Smooth muscle cell (in vitro differentiated cells): ENCODE data around the gene MBNL1. TPM values are rescaled to one million over a fixed set of nuclear protein-coding genes. Genes with fewer than 3 reads are reported as not detected.

ENCODE experiments used
- DNase-seq: peaks from one replicate; lab custom pipeline; 2025; ENCODE audit not compliant: unreplicated experiment; lab: John Stamatoyannopoulos, UW
- H2AFZ ChIP-seq: fragments of 200-600 bp; sonication (generic); 2 replicates; pipeline ENCODE4 v1.6.0; 2016; ENCODE audit warnings: antibody characterized with exemption, low read depth, mild to moderate bottlenecking
- H3F3A ChIP-seq: fragments of 200-600 bp; sonication (generic); 2 replicates; pipeline ENCODE4 v1.6.0; 2017; ENCODE audit warnings: antibody characterized with exemption, low read depth
- H3K27ac ChIP-seq: fragments of 200-600 bp; sonication (generic); 2 replicates; pipeline ENCODE4 v1.5.1; 2016; ENCODE audit warnings: low read depth, mild to moderate bottlenecking
- H3K27me3 ChIP-seq: fragments of 200-600 bp; sonication (generic); 2 replicates; pipeline ENCODE4 v1.6.1; 2016; ENCODE audit warnings: low read depth, mild to moderate bottlenecking
- H3K36me3 ChIP-seq: fragments of 200-600 bp; sonication (generic); 2 replicates; pipeline ENCODE4 v1.5.1; 2016; ENCODE audit warnings: low read depth
- H3K4me1 ChIP-seq: fragments of 200-600 bp; sonication (generic); 2 replicates; pipeline ENCODE4 v1.5.1; 2016; ENCODE audit warnings: low read depth
- H3K4me2 ChIP-seq: fragments of 200-600 bp; sonication (generic); 2 replicates; pipeline ENCODE4 v1.6.0; 2016; ENCODE audit warnings: mild to moderate bottlenecking
- H3K4me3 ChIP-seq: fragments of 200-600 bp; sonication (generic); 2 replicates; pipeline ENCODE4 v1.5.1; 2016; ENCODE audit warnings: mild to moderate bottlenecking
- H3K79me2 ChIP-seq: fragments of 200-600 bp; sonication (generic); 2 replicates; pipeline ENCODE4 v1.6.0; 2016; ENCODE audit warnings: low read depth, mild to moderate bottlenecking
- H3K9ac ChIP-seq: fragments of 200-600 bp; sonication (generic); 2 replicates; pipeline ENCODE4 v1.6.0; 2016; ENCODE audit warnings: low read depth
- H3K9me3 ChIP-seq: fragments of 200-600 bp; sonication (generic); replicated peaks from 2 replicates; pipeline ENCODE4 v1.5.1; 2016; ENCODE audit warnings: low read depth
- H4K20me1 ChIP-seq: fragments of 200-600 bp; sonication (generic); 2 replicates; pipeline ENCODE4 v1.6.0; 2016; ENCODE audit warnings: low read depth
- CTCF ChIP-seq: fragments of 200-600 bp; sonication (generic); IDR thresholded peaks from 2 replicates; pipeline ENCODE4 v1.5.1; 2017; ENCODE audit warnings: borderline replicate concordance, mild to moderate bottlenecking, antibody characterized with exemption; ENCODE audit not compliant: insufficient read depth, poor library complexity, severe bottlenecking
- WGBS: methylation state at CpG from one replicate; pipeline ENCODE4 v1.1.7; 2016; ENCODE audit warnings: low lambda C conversion rate; 5-methylcytosine and 5-hydroxymethylcytosine counted together
- polyA plus RNA-seq: library from polyadenylated mRNA; unstranded; fragments of >200 nt; fragmentation: Nextera tagmentation; extraction: Ambion mirVana; gene quantifications from 2 replicates; pipeline ENCODE4 v1.2.1, GENCODE V29; 2016
- total RNA-seq: library from RNA; depleted of rRNA; stranded (reverse); fragments of >200 nt; gene quantifications from 2 replicates; pipeline ENCODE4 v1.2.3, GENCODE V29; 2014

Gene MBNL1
- total and polyA plus RNA-seq, 2 experiments from 2014 or later, result 19.5 to 128 TPM

DNA sequence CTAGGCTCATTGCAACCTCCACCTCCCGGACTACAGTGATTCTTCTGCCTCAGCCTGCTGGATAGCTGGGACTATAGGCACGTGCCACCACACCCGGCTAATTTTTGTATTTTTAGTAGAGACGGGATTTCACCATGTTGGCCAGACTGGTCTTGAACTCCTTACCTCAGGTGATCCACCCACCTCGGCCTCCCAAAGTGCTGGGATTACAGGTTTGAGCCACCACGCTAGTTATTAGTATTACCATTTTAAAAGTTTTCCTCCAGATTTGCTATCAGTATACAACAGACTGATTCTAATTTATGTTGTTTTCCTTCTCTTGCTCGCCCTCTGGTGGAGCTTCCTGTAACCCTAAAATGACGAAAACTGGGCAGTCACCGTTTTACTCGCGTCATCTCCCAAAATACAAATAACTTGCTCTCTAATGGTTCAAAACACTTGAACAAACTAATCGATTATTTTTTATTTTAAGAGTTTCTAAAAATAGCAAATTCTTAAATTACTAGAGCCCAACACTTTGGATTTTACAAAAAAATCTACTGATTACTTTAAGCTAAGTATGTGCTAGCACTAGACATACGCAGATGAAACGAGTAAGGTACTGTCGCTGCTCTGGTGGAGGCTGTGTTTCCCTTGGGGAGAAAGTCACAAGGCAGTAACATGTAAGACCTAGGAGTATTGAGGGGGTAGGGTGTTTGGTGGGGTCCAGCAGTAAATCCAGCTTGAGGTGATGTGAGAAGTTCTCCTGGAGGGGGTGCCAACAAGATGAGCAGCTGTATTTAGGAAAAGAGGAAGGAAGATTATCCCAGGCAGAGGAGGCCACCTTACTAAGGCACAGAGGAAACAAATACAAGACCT, 203.3 kb downstream of the MBNL1 start:
- Histone ChIP-seq H3K27me3 (no peaks in the 10 kb centered on the region), H3K9me3 (no peaks in the 10 kb centered on the region), H3K4me2 (peak overlapping the region; percentile 80), H3K36me3 (no peaks in the 10 kb centered on the region), H4K20me1 (no peaks in the 10 kb centered on the region), H3K9ac (no peak overlapping the region), H3K27ac (no peak overlapping the region), H2AFZ (peak overlapping the region; percentile 59), H3K4me1 (peaks cover 6% of the 10 kb centered on the region), H3F3A (peaks cover 4% of the 10 kb centered on the region), H3K79me2 (no peaks in the 10 kb centered on the region), H3K4me3 (peak overlapping the region; percentile 29)
- 54% methylated on average over 15 of the region's 15 CpGs for WGBS
- DNase-seq, result no peak
- TF ChIP-seq CTCF, result peak; percentile 76

DNA sequence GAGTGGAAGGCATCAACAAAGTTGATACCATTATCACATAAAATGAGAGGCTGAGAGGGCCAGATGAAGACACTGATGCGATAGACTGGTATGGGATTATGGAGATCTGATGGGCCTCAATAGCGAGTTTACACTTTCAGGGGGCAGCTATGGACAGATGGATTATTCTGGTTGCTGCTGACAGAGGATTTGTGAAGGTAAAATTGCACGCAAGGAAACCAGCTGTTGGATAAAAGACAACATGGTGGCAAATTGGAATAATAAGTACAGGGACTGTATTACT, 203.9 kb downstream of the MBNL1 start:
- no peak overlapping the region for H2AFZ ChIP-seq
- no peaks in the 10 kb centered on the region for H3K36me3 ChIP-seq
- no peak overlapping the region for H3K4me2 ChIP-seq
- WGBS, result 94% methylated on average over 3 of the region's 3 CpGs
- no peak overlapping the region for H3K4me3 ChIP-seq
- H3F3A ChIP-seq, result peaks cover 4% of the 10 kb centered on the region
- no peaks in the 10 kb centered on the region for H3K9me3 ChIP-seq
- H3K9ac ChIP-seq, result no peak overlapping the region
- no peak for DNase-seq
- H3K27me3 ChIP-seq, result no peaks in the 10 kb centered on the region
- peaks cover 6% of the 10 kb centered on the region for H3K4me1 ChIP-seq
- H3K79me2 ChIP-seq, result no peaks in the 10 kb centered on the region
- H4K20me1 ChIP-seq, result no peaks in the 10 kb centered on the region
- TF ChIP-seq CTCF, result no peak
- H3K27ac ChIP-seq, result no peak overlapping the region

GRCh38 chr3:152474585-152474984, 205.9 kb downstream of the MBNL1 start:
- TF ChIP-seq CTCF, result peak; percentile 50
- H3K9me3 ChIP-seq, result no peaks in the 10 kb centered on the region
- 85% methylated on average over 2 of the region's 2 CpGs for WGBS

GRCh38 chr3:152477422-152477821, 208.7 kb downstream of the MBNL1 start:
- TF ChIP-seq CTCF, result no peak
- 35% methylated on average over 2 of the region's 2 CpGs for WGBS
- Histone ChIP-seq H2AFZ (no peak overlapping the region), H3K9ac (no peak overlapping the region), H3K4me1 (no peaks in the 10 kb centered on the region), H3K79me2 (no peaks in the 10 kb centered on the region), H4K20me1 (no peaks in the 10 kb centered on the region), H3K36me3 (no peaks in the 10 kb centered on the region), H3K4me2 (no peak overlapping the region), H3K27ac (no peak overlapping the region), H3K27me3 (no peaks in the 10 kb centered on the region), H3K4me3 (no peak overlapping the region), H3F3A (no peaks in the 10 kb centered on the region), H3K9me3 (peaks cover 6% of the 10 kb centered on the region)
- DNase-seq, result no peak

More at GRCh38 chr3:152474585-152474984, 205.9 kb downstream of the MBNL1 start:
- no peak overlapping the region for H3K27ac ChIP-seq
- no peak for DNase-seq
- H3K4me2 ChIP-seq, result no peak overlapping the region
- peaks cover 6% of the 10 kb centered on the region for H3K4me1 ChIP-seq
- H3K79me2 ChIP-seq, result no peaks in the 10 kb centered on the region
- peaks cover 4% of the 10 kb centered on the region for H3F3A ChIP-seq
- no peaks in the 10 kb centered on the region for H4K20me1 ChIP-seq
- H3K4me3 ChIP-seq, result no peak overlapping the region
- no peaks in the 10 kb centered on the region for H3K36me3 ChIP-seq
- H3K27me3 ChIP-seq, result no peaks in the 10 kb centered on the region
- H2AFZ ChIP-seq, result no peak overlapping the region
- H3K9ac ChIP-seq, result no peak overlapping the region
